OCI-LY7 (cell line): ENCODE data around the gene DMC1.

Source experiments
- CTCF ChIP-seq: fragments of 200-600 bp; sonication (generic); conservative IDR thresholded peaks from 2 replicates; pipeline ENCODE4 v1.5.1; 2014; ENCODE audit warnings: mild to moderate bottlenecking, antibody characterized with exemption, low read length, moderate library complexity, mixed read lengths
- EZH2phosphoT487 ChIP-seq: fragments of 200-600 bp; sonication (generic); IDR thresholded peaks from 2 replicates; pipeline ENCODE4 v1.6.1; 2018; ENCODE audit warnings: low read depth, borderline replicate concordance, mild to moderate bottlenecking, mixed run types, antibody characterized with exemption, low read length, moderate library complexity, mixed read lengths

- TF ChIP-seq CTCF (no peak), EZH2phosphoT487 (no peak)
Observed at GRCh38 chr22:38610234-38610633, 40.3 kb upstream of the DMC1 start.
